Measurements from ENCODE around the gene ANKRD30A. TPM values are rescaled to one million over a fixed set of nuclear protein-coding genes. Genes with fewer than 3 reads are reported as not detected.
"Not testable (repeated sequence)": the region's sequence is repeated elsewhere in the genome, so short reads cannot be mapped to it uniquely, and the experiment has no call there.

The ANKRD30A gene
- total RNA-seq, 1 donor from 2014 or later = not detected

- not testable (repeated sequence) for DNase-seq (ENCODE audit: low read depth in 2 of 2)
Observed at GRCh38 chr10:37255837-37256236, 130.4 kb downstream of the ANKRD30A start.

DNA sequence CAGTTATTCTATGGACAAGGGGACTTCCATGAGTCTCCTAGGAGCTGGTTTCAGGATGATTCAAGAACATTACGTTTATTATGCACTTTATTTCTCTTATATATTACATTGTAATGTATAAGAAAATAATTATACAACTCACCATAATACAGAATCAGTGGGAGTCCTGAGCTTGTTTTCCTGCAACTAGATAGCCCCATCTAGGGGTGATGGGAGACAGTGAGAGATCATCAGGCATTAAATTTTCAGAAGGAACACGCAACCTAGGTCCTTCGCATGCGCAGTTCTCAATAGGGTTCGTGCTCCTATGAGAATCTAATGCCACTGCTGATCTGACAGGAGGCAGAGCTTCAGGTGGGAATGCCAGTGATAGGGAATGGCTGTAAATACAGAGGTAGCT is 137.9 kb downstream of the ANKRD30A start:
- DNase-seq (ENCODE audit: low read depth in 2 of 2) = no peak

- DNase-seq (ENCODE audit: low read depth in 2 of 2) = no peak
Observed at GRCh38 chr10:37268266-37268665, 142.9 kb downstream of the ANKRD30A start.

DNA sequence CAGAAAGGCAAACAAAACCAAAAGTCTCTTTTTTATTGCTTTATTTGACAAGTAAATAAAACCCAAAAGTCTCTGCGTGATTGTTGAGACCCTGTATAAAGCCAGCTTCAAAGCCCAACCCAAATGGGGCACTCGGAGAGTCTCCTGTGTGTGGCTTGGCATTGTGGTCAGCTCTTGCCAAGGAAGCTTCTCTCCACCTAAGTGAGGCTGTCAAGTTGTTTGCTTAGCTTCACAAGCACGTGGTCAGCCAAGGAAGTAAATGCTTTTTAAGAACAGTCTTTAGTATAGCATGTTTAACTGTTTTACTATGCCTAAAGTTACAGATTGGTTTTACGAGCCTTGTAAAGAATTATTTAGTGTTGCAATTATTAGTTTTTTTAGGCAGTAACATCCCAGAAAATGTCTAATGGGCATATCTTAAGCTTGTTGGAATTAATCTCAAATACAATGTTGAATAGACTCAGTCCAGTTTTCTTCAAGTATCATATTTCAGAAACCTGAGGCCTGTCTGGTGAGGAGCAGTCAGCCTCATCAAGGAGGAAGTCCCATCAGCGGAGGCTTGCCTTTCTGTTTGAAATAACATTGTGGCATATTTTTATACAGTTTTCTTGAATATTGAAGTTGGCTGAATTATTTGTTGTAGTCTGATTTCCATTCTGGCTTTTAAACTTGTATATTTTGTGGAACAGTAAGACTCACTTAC is 144.3 kb downstream of the ANKRD30A start:
- no peak for DNase-seq (ENCODE audit: low read depth in 2 of 2)

- DNase-seq (ENCODE audit: low read depth in 2 of 2) = no peak
Observed at GRCh38 chr10:37275216-37275777, 149.9 kb downstream of the ANKRD30A start.

DNA sequence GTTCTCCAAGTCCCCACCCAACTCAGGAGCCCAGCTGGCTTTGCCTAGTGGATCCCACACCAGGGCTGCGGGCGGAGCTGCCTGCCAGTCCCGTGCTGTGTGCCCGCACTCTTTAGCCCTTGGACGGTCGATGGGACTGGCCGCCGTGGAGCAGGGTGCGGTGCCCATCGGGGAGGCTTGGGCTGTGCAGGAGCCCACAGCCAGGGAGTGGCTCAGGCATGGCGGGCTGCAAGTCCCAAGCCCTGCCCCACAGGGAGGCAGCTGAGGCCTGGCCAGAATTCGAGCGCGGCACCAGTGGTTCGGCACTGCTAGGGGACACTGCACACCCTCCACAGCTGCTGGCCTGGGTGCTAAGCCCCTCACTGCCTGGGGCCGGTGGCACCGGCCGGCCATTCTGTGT is 159.7 kb downstream of the ANKRD30A start:
- no peak for DNase-seq (ENCODE audit: low read depth in 2 of 2)

- DNase-seq (ENCODE audit: low read depth in 2 of 2) = no peak
Observed at GRCh38 chr10:37289833-37290464, 164.6 kb downstream of the ANKRD30A start.

GRCh38 chr10:37301271-37301670 is 175.9 kb downstream of the ANKRD30A start:
- no peak for DNase-seq (ENCODE audit: low read depth in 2 of 2)

DNA sequence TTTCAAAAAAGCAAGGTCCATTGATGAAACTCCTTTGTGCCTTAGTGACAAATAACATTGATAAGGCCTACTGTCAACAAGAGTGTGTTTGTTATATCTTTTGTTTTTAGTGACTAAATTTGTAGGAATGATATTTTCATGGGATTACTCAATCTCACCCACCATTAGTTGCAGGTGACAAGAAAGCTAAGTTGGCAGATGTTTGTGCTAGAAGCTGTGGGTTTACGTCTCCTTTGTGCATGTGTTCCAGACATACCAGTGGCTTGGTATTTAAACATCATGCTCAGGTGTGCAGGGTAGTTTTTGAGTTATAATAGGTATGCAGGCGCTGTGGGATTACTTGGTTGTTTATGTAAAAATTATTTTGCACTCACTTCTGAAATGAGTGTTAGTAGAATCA is 178.6 kb downstream of the ANKRD30A start:
- no peak for DNase-seq (ENCODE audit: low read depth in 2 of 2)

DNA sequence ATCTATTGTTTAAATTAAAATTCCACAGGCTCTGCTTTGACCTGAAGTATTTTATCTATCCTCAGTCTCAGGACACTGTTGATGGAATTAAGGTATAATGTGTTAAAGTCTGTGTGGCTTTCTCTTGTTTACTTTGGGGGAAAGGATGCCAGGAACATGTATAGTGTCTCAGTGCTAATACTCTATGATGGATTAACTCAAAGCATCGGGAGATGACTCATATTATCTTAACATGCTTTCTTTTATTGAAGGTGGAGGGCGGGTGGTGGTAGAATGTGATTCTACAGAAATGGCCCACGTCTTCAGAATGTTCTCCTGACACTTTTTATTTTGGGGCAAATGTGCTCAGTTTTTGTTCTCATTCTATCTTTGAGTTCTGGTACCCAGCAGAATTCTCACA is 189.0 kb downstream of the ANKRD30A start:
- DNase-seq (ENCODE audit: low read depth in 2 of 2) = no peak

GRCh38 chr10:37314862-37315261 is 189.5 kb downstream of the ANKRD30A start:
- DNase-seq (ENCODE audit: low read depth in 2 of 2) = no peak

GRCh38 chr10:37344413-37344812 is 219.0 kb downstream of the ANKRD30A start:
- no peak for DNase-seq (ENCODE audit: low read depth in 2 of 2)

GRCh38 chr10:37379991-37380390 is 254.6 kb downstream of the ANKRD30A start:
- DNase-seq (ENCODE audit: low read depth in 2 of 2) = no peak

DNA sequence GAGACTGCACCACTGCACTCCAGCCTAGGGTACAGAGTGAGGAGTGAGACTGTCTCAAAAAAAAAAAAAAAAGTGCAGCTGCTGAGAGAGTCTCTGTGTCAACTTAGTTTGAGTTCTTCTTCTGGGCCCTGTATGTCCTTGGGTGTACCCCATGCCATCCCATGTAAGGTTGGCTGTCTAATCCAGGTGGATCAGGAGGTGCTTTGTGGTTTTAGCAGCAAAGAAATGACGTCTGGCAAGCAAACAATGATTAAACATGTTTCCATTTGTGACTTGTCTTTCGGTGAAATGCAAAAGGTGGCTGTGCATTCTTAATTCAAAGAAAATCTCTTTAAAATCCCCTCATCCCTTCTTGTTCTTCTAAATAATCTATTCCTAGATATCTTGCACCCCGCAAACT is 255.9 kb downstream of the ANKRD30A start:
- DNase-seq (ENCODE audit: low read depth in 2 of 2) = no peak

DNA sequence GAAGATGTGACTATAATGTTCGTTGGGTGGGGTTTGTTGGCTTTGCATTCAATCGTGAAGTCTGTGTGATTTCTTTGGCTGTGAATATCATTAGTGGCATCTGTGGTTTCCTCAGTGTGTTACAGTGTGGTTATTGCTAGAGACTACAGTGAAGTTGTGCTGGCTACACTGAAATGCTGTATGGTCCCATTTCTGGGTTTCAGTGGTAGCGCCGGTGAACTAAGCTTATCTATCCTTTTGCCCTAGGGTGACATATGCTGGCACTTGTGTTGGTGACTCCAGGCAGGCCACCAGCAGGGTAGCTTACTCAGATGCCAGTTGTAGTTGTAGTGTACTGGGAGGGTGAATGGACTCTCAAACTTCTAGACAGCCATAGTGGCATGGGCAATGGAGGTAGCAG is 259.5 kb downstream of the ANKRD30A start:
- no peak for DNase-seq (ENCODE audit: low read depth in 2 of 2)

GRCh38 chr10:37390926-37391325 is 265.5 kb downstream of the ANKRD30A start:
- no peak for DNase-seq (ENCODE audit: low read depth in 2 of 2)

DNA sequence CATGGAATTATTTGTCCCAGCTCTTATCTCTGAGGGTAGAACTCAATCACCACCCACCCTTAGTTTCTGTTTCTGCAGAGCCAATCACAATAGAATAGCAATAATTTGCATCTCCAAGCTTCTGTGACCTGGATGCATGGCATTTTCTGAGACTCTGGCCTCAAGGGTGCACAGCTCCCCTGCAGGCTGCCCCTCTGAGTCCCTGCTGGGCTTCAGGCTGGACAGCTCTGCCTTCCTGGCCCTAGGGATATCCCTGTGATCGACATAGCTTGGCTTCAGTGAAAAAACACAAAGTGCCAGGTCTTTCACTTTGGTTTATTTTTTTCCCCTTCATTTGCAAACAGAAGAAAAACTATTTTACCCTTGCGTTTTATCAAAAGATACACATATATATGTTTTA is 275.4 kb downstream of the ANKRD30A start:
- not testable (repeated sequence) for DNase-seq (ENCODE audit: low read depth in 2 of 2)

- no peak for DNase-seq (ENCODE audit: low read depth in 2 of 2)
Observed at GRCh38 chr10:37401225-37401624, 275.8 kb downstream of the ANKRD30A start.

- no peak for DNase-seq (ENCODE audit: low read depth in 2 of 2)
Observed at GRCh38 chr10:37403776-37404175, 278.4 kb downstream of the ANKRD30A start.
